ENCODE measurements around the gene ZNF213.

Gene ZNF213

GRCh38 chr16:3113765-3114479, 20.9 kb upstream of the ZNF213 start:
- no peak for TF ChIP-seq CTCF (IDR thresholded peaks at IDR 0.05; ENCODE audit: control extremely low read depth, extremely low read depth, low read depth, missing control alignments)
- DNase-seq (ENCODE audit: extremely low spot score), result no peak
- POLR2A ChIA-PET, result no interaction called here
- CTCF ChIA-PET, result interaction anchor here (1.0 to 3.4 kb wide), 6 partner anchors 10 to 83 kb away, joined by 3 to 22 read pairs (median 8); no protein-coding TSS in a partner anchor

GRCh38 chr16:3115003-3115402, 19.8 kb upstream of the ZNF213 start:
- DNase-seq (ENCODE audit: extremely low spot score), result no peak
- no peak for TF ChIP-seq CTCF (IDR thresholded peaks at IDR 0.05; ENCODE audit: control extremely low read depth, extremely low read depth, low read depth, missing control alignments)
- ChIA-PET POLR2A (no interaction called here), CTCF (interaction anchor here (1.0 to 2.6 kb wide), 6 partner anchors 10 to 56 kb away, joined by 3 to 22 read pairs (median 3); no protein-coding TSS in a partner anchor)

- TF ChIP-seq CTCF (IDR thresholded peaks at IDR 0.05; ENCODE audit: control extremely low read depth, extremely low read depth, low read depth, missing control alignments), result no peak
- CTCF ChIA-PET, result interaction anchor here (1.0 to 2.6 kb wide), 7 partner anchors 10 to 57 kb away, joined by 3 to 22 read pairs (median 3); no protein-coding TSS in a partner anchor
- POLR2A ChIA-PET, result no interaction called here
- no peak for DNase-seq (ENCODE audit: extremely low spot score)
Measured at GRCh38 chr16:3115561-3115960, 19.3 kb upstream of the ZNF213 start.

GRCh38 chr16:3118204-3118790, 16.5 kb upstream of the ZNF213 start:
- DNase-seq (ENCODE audit: extremely low spot score), result no peak
- ChIA-PET CTCF (interaction anchor here (1.2 to 6.9 kb wide), 5 partner anchors 12 to 86 kb away, joined by 3 to 70 read pairs (median 5); partner anchors contain the start of gene ZNF213), POLR2A (interaction anchor here (0.7 kb wide), 1 partner anchor 8 kb away, joined by 5 read pairs; no protein-coding TSS in a partner anchor)
- no peak for TF ChIP-seq CTCF (IDR thresholded peaks at IDR 0.05; ENCODE audit: control extremely low read depth, extremely low read depth, low read depth, missing control alignments)

- no peak for DNase-seq (ENCODE audit: extremely low spot score)
- ChIA-PET CTCF (interaction anchor here (1.0 to 6.9 kb wide), 4 partner anchors 11 to 23 kb away, joined by 3 to 70 read pairs (median 4); partner anchors contain the start of gene ZNF213), POLR2A (no interaction called here)
- TF ChIP-seq CTCF (IDR thresholded peaks at IDR 0.05; ENCODE audit: control extremely low read depth, extremely low read depth, low read depth, missing control alignments), result no peak
Measured at GRCh38 chr16:3118846-3119245, 16.0 kb upstream of the ZNF213 start.

- DNase-seq (ENCODE audit: extremely low spot score), result no peak
- ChIA-PET POLR2A (no interaction called here), CTCF (interaction anchor here (1.0 to 6.9 kb wide), 4 partner anchors 11 to 23 kb away, joined by 3 to 70 read pairs (median 4); partner anchors contain the start of gene ZNF213)
- TF ChIP-seq CTCF (IDR thresholded peaks at IDR 0.05; ENCODE audit: control extremely low read depth, extremely low read depth, low read depth, missing control alignments), result no peak
Measured at GRCh38 chr16:3119286-3119685, 15.5 kb upstream of the ZNF213 start.
